ENCODE measurements around the gene C11orf86.

- no peak for TF ChIP-seq USF2 (IDR thresholded peaks at IDR 0.05; ENCODE audit: low read length)
- no peak for TF ChIP-seq MAX (IDR thresholded peaks at IDR 0.05)
- TF ChIP-seq, protein P1, sequence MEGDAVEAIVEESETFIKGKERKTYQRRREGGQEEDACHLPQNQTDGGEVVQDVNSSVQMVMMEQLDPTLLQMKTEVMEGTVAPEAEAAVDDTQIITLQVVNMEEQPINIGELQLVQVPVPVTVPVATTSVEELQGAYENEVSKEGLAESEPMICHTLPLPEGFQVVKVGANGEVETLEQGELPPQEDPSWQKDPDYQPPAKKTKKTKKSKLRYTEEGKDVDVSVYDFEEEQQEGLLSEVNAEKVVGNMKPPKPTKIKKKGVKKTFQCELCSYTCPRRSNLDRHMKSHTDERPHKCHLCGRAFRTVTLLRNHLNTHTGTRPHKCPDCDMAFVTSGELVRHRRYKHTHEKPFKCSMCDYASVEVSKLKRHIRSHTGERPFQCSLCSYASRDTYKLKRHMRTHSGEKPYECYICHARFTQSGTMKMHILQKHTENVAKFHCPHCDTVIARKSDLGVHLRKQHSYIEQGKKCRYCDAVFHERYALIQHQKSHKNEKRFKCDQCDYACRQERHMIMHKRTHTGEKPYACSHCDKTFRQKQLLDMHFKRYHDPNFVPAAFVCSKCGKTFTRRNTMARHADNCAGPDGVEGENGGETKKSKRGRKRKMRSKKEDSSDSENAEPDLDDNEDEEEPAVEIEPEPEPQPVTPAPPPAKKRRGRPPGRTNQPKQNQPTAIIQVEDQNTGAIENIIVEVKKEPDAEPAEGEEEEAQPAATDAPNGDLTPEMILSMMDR (IDR thresholded peaks at IDR 0.05; ENCODE audit: control extremely low read depth in 1 of 3, insufficient read depth in 1 of 3, low read depth in 1 of 3, low read length in 3 of 3) = no peak
Measured at GRCh38 chr11:66962247-66962646, 12.9 kb upstream of the C11orf86 start.
